Suprapubic skin (tissue), 4 donors: Measurements from ENCODE around the gene CPNE7. TPM values are rescaled to one million over a fixed set of nuclear protein-coding genes. Genes with fewer than 3 reads are reported as not detected.

ENCODE experiments used
- DNase-seq, 2 donors: peaks; one replicate each; pipeline ENCODE4 v3.0.0-alpha.2; 2019; ENCODE audit warnings: low spot score in 2 of 2
- H3K27ac ChIP-seq: fragments of 200-600 bp; sonication (generic); one replicate; pipeline ENCODE4 v1.5.1; 2019
- H3K27me3 ChIP-seq: fragments of 200-600 bp; sonication (generic); one replicate; pipeline ENCODE4 v1.5.1; 2019
- H3K36me3 ChIP-seq: fragments of 200-600 bp; sonication (generic); one replicate; pipeline ENCODE4 v1.5.1; 2019
- H3K4me1 ChIP-seq: fragments of 200-600 bp; sonication (generic); one replicate; pipeline ENCODE4 v1.5.1; 2019
- H3K4me3 ChIP-seq: fragments of 200-600 bp; sonication (generic); one replicate; pipeline ENCODE4 v1.5.1; 2019; ENCODE audit warnings: mild to moderate bottlenecking
- H3K9me3 ChIP-seq: fragments of 200-600 bp; sonication (generic); one replicate; pipeline ENCODE4 v1.5.1; 2019
- CTCF ChIP-seq, 2 donors: fragments of 200-600 bp in 1 of 2; fragments of 450-650 bp in 1 of 2; sonication (generic) in 1 of 2; IDR thresholded peaks; one replicate each; pipeline ENCODE4 v1.5.1; 2016 to 2019; ENCODE audit warnings: antibody characterized with exemption in 2 of 2, mild to moderate bottlenecking in 1 of 2, moderate library complexity in 1 of 2
- EP300 ChIP-seq: sonication (generic); formaldehyde crosslinking; IDR thresholded peaks from one replicate; pipeline ENCODE4 v1.6.1; 2017; ENCODE audit warnings: antibody characterized with exemption
- POLR2A ChIP-seq, 2 donors: fragments of 450-650 bp; IDR thresholded peaks; one replicate each; pipeline ENCODE4 v1.6.1; 2017; ENCODE audit warnings: antibody characterized with exemption in 2 of 2, mild to moderate bottlenecking in 2 of 2, moderate library complexity in 2 of 2
- WGBS: methylation state at CpG from one replicate; pipeline ENCODE4 v1.1.5; 2018; 5-methylcytosine and 5-hydroxymethylcytosine counted together
- total RNA-seq, 4 donors: library from RNA; depleted of rRNA; stranded (reverse); fragments of >200 nt; gene quantifications; one replicate each; pipeline ENCODE4 v1.1.0, GENCODE V29; 2016

Gene CPNE7
- total RNA-seq, 4 donors from 2014 or later = 0.51 to 12.9 (median 2.9) TPM; not detected in 1

GRCh38 chr16:89646270-89646669, 70.7 kb downstream of the CPNE7 start:
- Histone ChIP-seq H3K36me3 (peaks cover 62% of the 10 kb centered on the region), H3K27me3 (no peaks in the 10 kb centered on the region), H3K9me3 (no peaks in the 10 kb centered on the region), H3K4me1 (peaks cover 1% of the 10 kb centered on the region), H3K27ac (no peak overlapping the region), H3K4me3 (no peak overlapping the region)
- no peak for DNase-seq
- WGBS = 96% methylated on average over 17 of the region's 22 CpGs
- TF ChIP-seq EP300 (no peak), POLR2A (IDR thresholded peaks at IDR 0.05) (no peak), CTCF (IDR thresholded peaks at IDR 0.05) (no peak)

Other genes starting within 250 kb of the CPNE7 start
- gene ANKRD11, start 85.2 kb upstream of the CPNE7 start, total RNA-seq = 100 to 1,000 TPM in 3 of 4 donors, 10 to 100 TPM in 1; 85.4 to 212 (median 127) TPM
- 100 to 1,000 TPM; 131 to 324 (median 144) TPM for gene SPG7, start 67.4 kb upstream of the CPNE7 start, total RNA-seq
- gene RPL13, start 15.1 kb upstream of the CPNE7 start, total RNA-seq = 1,000 to 10,000 TPM; 4,033 to 9,308 (median 7,964) TPM
- gene DPEP1, start 37.9 kb downstream of the CPNE7 start, total RNA-seq = 1 to 10 TPM in 3 of 4 donors, not detected in 1; 1.3 to 2.3 (median 2.2) TPM
- 100 to 1,000 TPM in 1 of 4 donors, 10 to 100 TPM in 3; 71.8 to 125 (median 86.6) TPM for gene CHMP1A, start 82.0 kb downstream of the CPNE7 start, total RNA-seq
- gene SPATA33, start 82.1 kb downstream of the CPNE7 start, total RNA-seq = 1 to 10 TPM; 3.2 to 9.7 (median 4.4) TPM
- gene CDK10, start 110.9 kb downstream of the CPNE7 start, total RNA-seq = 100 to 1,000 TPM in 1 of 4 donors, 10 to 100 TPM in 3; 42.8 to 118 (median 55.0) TPM
- gene SPATA2L, start 125.9 kb downstream of the CPNE7 start, total RNA-seq = 10 to 100 TPM; 14.1 to 32.3 (median 21.5) TPM
- gene VPS9D1, start 145.1 kb downstream of the CPNE7 start, total RNA-seq = 10 to 100 TPM in 3 of 4 donors, 1 to 10 TPM in 1; 9.1 to 13.5 (median 10.2) TPM
- gene ZNF276, start 145.8 kb downstream of the CPNE7 start, total RNA-seq = 100 to 1,000 TPM in 1 of 4 donors, 10 to 100 TPM in 3; 39.8 to 106 (median 46.0) TPM
- 10 to 100 TPM in 1 of 4 donors, 1 to 10 TPM in 3; 2.8 to 11.3 (median 8.1) TPM for gene FANCA, start 240.9 kb downstream of the CPNE7 start, total RNA-seq